Measurements from ENCODE around the gene PPP1R27.

PPP1R27 gene

DNA sequence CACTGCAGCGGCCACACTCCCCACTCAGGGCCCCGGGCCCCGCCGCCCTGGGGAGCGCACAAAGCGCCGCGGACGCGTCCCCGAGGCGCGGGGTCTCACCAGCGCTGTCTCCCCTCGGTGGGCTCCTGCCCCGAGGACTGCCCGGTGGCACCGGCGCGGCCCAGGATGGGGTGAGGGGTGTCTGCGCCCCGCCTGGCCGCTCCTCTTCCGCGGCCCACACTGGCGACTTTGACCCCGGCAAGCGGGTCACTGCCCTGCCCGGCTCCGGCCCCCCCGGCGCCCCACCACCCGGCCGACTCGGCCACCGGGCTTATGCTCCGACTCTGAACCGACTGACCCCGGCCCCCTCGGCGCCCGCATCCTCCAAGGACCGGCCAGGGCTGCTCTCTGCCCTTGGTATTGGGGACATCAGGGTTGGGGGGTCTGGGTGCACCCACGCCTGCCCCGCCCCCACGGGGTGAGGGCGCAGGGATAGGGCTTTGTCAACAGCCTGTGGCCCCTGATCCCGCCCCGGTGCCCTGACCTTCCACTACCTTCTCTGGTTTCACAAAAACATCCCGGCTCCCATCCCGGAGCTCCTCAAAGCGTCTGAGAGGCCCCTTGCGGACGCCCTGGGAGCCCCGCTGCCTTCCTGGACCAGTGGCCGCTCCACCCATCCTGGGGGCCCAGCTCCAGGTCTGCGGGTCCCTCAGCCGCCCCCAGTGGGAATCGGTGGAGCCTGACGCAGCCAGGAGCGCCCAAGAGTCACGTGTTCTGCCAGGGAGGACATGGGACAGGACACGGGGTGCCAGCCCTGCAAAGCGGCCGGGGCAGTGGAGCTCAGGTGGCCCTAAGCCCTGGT is 30.1 kb downstream of the PPP1R27 start:
- ATAC-seq (no peak), DNase-seq (no peak)

DNA sequence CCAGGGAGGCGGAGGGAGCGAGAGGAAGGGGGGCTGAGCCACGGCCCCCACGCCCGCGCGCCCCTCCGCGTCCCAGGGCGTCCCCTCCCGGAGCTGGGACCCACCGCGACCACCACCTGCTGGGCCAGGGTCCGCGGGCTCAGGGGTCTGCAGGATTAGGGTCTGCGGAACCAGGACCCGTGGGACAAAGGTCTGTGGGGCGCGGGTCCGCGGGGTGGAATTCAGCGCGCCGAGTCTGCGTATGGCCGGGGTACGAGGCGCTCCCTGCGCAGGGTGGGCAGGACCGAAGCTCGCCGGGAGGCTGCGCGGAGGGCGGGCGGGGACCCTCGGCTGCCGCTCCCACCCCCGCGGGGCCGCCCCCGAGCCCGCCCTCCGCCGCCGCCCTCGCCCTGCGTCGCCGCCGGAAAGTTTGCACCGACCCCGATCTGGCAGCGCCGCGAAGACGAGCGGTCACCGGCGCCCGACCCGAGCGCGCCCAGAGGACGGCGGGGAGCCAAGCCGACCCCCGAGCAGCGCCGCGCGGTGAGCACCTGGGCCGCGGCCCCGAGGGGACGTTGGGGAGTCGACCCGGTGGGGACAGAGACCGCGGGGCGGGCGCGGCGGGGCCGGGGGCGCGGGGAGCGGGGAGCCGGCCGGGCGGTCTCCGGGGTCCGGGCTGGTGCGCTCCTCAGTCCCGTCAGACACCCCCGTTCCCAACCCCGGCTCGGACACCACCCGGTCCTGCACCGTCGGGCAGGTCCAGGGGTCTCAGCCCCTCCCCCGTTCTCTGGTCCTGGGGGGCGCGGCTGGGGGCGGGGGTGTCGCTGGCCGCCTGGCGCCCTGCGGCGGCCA is 30.9 kb downstream of the PPP1R27 start, which contains the start of gene GCGR:
GCGR (plus strand) TSS at position 423 of the 831 bp plus-strand sequence. CDS start 4,869 bp downstream, outside the sequence.
- ATAC-seq (no peak), DNase-seq (no peak)

DNA sequence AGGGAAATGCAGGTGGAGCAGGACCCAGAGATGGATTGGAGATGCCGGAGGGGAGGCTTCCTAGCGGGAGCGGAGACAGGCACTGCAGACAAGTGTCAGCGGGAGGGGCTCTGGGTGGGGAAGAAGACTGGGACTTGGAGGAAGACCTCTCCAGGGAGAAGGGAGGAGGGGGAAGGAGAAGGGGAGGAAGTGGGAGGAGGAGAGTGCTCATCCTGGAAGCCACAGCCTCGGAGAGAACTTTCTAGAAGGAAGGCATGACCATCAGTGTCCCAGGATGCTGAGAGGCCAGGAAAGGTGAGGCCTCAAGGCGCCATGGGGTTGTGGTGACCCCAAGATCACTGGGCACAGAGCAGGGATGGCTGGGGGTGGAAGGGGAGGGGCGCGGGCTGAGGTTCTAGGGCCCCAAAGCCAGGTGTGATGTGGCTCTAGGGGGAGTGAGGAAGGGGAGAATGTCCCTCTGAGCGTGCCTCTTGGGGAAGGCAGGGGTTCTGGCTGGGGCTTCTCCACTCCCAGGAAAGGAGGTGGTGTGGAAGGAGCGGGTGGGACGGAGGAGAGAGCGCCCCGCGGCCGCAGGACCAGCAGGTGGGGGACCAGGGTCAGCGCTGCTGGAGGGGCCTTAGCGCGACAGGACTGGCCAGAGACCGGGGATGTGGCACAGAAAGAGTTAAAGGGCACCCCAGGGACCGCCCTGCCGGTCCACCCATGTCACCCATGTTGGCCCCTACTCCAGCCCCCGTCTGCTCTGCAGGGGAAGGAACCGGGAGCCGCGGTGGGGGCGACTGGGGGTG is 31.8 kb downstream of the PPP1R27 start:
- no peak for DNase-seq
- ATAC-seq, result no peak

DNA sequence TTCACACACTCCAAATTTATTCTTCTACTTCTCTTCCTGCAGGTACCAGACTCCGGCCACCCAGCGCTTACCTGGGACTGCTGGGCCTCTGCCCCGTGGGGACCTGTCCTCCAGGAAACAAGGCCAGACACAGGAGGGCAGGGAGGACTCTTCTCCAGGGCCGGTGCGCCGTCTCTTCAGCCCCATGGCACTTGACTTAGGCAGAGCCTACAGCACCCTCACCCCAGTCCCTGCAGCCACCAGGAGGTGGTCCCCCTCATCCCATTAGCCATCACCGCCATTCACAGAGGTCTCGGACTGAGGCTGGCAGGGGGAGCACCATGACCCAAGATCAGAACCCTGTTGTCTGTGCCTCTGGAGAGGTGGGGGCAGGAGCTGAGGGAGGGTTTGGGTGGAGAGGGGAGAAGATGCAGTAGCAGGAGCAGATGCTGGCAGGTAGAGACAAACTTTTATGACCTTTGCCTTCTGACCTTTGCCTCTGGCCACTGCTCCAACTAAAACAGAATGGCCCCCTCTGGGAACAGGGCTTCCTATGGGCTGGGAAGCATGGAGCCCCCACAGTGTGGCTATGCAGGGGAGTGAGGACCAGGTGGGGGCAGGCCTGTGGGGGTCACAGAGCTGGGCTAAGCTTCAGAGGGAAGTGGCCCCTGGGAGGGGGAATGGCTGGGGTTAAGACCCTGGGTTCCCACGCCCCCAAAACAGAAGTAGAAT is 32.6 kb downstream of the PPP1R27 start:
- DNase-seq (no peak), ATAC-seq (no peak)

DNA sequence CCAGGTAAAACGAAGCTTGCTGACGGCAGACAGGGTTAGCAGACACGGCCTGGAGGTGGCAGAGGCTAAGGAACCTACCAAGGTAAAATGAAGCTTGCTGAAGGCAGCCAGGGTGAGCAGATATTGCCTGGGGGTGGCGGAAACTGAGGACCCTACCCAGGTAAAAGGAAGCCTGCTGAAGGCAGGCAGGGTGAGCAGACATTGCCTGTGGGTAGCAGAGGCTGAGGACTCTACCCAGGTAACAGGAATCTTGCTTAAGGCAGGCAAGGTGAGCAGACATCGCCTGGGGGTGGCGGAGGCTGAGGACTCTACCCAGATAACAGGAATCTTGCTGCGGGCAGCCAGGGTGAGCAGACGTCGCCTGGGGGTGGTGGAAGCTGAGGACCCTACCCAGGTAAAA is 33.5 kb downstream of the PPP1R27 start:
- DNase-seq, result no peak
- ATAC-seq, result no peak

DNA sequence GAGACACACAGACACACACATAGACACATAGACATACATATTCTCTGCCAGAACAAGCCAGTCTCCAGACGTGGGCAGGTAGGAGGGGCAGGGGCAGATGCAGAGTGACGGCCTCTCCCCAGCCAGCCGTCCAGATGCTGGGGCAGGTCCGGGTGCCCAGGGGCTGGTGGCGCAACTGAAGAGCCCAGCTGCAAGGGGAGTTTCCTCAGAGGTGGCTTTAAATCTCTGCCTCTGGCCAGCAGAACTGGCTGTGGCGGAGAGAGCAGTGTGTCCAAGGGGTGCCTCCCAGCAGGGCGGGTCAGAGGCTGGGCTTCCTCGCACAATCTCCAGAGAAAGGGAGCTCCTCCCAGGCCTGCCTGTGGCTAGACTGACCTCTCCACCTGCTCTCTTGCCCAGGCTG is 40.3 kb downstream of the PPP1R27 start:
- DNase-seq, result no peak

DNA sequence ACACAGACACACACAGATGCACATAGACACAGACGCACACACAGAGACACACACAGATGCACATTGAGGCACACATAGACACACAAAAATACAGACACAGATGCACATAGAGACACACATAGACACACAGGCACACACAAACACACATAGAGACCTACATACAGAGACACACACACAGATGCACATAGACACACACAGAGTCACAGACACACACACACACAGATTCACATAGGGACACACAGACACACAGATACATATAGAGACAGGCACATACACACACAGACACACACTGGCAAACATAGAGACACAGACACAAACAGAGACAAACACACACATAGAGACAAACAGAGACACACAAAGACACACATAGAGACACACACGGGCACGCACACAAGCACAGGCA is 40.8 kb downstream of the PPP1R27 start:
- ATAC-seq (no peak), DNase-seq (no peak)

More for the DNA sequence above, 40.3 kb downstream of the PPP1R27 start:
- no peak for ATAC-seq

DNA sequence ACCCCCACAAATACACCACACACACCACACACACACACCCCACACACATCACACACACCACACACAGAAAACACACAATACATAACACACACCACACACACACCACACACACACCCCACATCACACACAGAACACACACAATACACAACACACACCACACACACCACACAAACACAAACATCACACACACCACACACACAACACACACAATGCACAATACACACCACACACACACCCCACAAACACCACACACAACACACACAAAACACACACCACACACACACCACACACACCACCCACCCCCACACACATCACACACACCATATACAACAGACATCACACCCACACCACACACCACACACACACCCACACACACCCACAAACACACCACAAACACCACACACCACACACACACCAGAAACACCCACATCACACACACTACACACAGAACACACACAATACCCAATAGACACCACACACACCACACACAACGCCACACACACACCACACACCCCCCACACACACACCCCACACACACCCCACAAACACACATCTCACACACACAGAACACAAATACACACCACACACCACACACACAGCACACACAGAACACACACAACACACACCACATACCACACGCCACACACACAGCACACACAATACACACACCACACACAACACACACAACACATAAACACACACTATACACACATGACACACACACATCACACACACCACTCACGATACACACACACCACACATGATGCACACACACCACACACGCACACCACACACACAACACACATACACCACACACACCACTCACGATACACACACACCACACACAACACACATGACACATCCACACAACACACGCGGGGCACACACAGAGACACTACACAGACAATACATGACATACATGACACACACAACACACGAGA is 41.9 kb downstream of the PPP1R27 start:
- ATAC-seq, result no peak
- DNase-seq, result no peak

Measured in stimulated activated naive CD8-positive, alpha-beta T cell treated with anti-CD3 and anti-CD28 coated beads, Interleukin-15, Interleukin-2, amounts not matched to agents 100 U/mL and 50 U/mL, for 24 hours (primary cell).